ENCODE data around the gene SH3RF3. TPM values are rescaled to one million over a fixed set of nuclear protein-coding genes. Genes with fewer than 3 reads are reported as not detected.

Gene SH3RF3
- total and polyA plus RNA-seq, 10 of the 15 experiments (the other 5 are each of a cell fraction or from before 2014, with no cell fraction given): 0.08 to 8.8 (median 2.3) TPM

DNA sequence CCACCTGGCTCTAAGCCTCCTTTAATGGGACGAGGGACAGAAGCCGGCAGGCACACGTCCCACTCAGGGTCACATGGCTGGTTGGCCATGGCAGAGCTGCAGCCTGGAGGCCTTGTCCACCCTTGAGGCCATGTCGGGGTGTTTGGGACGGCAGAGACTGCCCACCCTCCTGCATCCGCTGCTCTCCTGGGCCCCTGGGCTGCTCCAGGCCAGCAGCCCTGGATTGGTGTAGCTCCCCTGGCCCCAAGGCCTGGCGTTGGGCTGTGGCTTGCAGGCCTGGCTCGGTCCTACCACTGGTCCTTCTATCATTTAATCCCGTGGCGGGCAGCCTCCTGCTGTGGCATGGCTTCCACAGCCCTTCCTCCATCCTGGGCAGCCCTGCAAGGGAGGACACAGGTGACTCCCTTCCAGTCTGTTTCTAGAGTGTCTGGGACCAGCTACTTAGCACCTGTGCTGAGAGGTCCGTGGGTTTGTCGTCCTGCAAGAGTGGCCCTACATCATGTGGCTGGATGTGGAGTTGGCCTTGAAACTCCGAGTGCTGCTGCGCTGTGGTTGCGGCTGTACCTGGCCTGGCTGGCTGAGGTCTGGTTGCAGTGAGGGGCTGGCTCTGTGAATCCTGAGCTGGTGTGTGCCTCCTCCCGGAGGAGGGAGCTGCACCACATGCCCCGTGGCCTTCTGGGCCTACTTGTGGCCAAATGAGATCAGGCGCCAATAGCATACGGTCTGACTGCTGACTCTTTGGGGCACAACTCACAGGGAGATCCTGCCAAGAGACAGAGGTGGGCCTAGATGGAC, 67.3 kb downstream of the SH3RF3 start (continued):
- TF ChIP-seq, protein P1, sequence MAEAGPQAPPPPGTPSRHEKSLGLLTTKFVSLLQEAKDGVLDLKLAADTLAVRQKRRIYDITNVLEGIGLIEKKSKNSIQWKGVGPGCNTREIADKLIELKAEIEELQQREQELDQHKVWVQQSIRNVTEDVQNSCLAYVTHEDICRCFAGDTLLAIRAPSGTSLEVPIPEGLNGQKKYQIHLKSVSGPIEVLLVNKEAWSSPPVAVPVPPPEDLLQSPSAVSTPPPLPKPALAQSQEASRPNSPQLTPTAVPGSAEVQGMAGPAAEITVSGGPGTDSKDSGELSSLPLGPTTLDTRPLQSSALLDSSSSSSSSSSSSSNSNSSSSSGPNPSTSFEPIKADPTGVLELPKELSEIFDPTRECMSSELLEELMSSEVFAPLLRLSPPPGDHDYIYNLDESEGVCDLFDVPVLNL (IDR thresholded peaks at IDR 0.05; ENCODE audit: low read depth, low read length): no peak
- TF ChIP-seq FOXM1 (IDR thresholded peaks at IDR 0.05; ENCODE audit: low read depth, low read length) (no peak), POU2F2 (IDR thresholded peaks at IDR 0.05; ENCODE audit: borderline replicate concordance, low read depth, low read length) (no peak)
- TF ChIP-seq, protein P2, sequence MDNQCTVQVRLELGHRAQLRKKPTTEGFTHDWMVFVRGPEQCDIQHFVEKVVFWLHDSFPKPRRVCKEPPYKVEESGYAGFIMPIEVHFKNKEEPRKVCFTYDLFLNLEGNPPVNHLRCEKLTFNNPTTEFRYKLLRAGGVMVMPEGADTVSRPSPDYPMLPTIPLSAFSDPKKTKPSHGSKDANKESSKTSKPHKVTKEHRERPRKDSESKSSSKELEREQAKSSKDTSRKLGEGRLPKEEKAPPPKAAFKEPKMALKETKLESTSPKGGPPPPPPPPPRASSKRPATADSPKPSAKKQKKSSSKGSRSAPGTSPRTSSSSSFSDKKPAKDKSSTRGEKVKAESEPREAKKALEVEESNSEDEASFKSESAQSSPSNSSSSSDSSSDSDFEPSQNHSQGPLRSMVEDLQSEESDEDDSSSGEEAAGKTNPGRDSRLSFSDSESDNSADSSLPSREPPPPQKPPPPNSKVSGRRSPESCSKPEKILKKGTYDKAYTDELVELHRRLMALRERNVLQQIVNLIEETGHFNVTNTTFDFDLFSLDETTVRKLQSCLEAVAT (IDR thresholded peaks at IDR 0.05): no peak

DNA sequence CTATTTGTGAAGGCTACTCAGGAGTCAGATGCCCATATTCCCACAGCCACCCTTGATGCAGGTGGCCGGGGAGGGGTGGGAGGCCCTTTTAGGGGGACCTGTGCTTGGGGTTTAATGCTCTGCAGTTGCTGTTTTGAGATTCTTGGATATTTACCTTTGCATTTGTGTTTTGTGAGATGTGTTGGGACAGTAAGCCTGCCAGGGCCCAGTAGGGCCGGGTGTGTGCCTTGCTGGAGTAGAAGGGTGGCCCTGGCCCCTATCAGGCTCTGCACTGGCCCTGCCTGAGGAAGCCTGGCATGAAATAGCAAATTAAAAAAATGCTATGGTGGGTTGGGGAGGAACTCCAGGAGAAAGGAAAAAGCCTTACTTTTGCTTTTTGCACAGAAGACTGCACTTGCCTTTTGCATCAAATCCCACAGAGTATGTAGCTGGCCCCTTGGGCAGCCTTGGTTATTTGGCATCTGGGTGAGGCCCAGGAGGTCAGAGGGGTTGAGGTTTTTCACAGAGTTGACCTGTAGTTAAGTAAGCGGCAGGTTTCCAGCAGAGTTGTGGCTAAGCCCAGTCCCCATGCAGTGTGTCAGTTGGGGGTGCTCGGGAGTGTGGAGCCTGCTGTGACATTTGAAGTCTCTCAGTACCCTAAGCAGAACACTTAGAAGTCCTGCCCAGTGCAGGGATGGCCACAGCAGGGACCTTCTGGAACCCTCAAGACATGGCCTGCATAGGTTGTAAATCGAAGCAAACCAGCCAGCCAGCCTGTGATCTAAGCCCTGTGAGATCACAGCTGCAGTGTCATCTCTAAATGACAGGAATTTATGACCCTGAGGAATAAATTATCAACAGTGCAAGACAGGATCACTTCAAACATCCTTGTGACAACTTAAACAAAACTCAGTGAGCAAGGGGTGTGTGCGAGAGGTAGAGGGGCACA, 68.8 kb downstream of the SH3RF3 start:
- ChIA-PET SMC1A (ENCODE audit: uncharacterized antibody, unreplicated experiment) (interaction anchor here (1.0 kb wide), 1 partner anchor 69 kb away, joined by 3 read pairs; the partner anchor contains the start of gene SH3RF3), POLR2A (no interaction called here), CTCF (no interaction called here), RAD21 (ENCODE audit: unreplicated experiment) (interaction anchor here (1.0 kb wide), 1 partner anchor 65 kb away, joined by 3 read pairs; no protein-coding TSS in a partner anchor)
- H4K20me1 ChIP-seq (ENCODE audit: control insufficient read depth, insufficient read depth): 0 out of 2 replicates have a peak, but pooled peaks cover 3% of the 10 kb centered on the region
- H3K4me3 ChIP-seq: no peak overlapping the region
- intact Hi-C loops (cut with micrococcal nuclease; ENCODE audit: unreplicated experiment) (no loop called here), in situ Hi-C loops (cut with MboI) (no loop called here)
- 26% methylated on average over 6 of the region's 6 CpGs for WGBS (ENCODE audit: insufficient coverage, insufficient replicate concordance, low lambda C conversion rate, missing lambda C conversion rate)
- H3K4me2 ChIP-seq (ENCODE audit: control insufficient read depth, insufficient read depth): no peak overlapping the region
- TF ChIP-seq EZH2 (IDR thresholded peaks at IDR 0.05; ENCODE audit: borderline replicate concordance, control insufficient read depth, low read depth, low read length): no peak
- TF ChIP-seq, protein P3, sequence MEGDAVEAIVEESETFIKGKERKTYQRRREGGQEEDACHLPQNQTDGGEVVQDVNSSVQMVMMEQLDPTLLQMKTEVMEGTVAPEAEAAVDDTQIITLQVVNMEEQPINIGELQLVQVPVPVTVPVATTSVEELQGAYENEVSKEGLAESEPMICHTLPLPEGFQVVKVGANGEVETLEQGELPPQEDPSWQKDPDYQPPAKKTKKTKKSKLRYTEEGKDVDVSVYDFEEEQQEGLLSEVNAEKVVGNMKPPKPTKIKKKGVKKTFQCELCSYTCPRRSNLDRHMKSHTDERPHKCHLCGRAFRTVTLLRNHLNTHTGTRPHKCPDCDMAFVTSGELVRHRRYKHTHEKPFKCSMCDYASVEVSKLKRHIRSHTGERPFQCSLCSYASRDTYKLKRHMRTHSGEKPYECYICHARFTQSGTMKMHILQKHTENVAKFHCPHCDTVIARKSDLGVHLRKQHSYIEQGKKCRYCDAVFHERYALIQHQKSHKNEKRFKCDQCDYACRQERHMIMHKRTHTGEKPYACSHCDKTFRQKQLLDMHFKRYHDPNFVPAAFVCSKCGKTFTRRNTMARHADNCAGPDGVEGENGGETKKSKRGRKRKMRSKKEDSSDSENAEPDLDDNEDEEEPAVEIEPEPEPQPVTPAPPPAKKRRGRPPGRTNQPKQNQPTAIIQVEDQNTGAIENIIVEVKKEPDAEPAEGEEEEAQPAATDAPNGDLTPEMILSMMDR (IDR thresholded peaks at IDR 0.05 in 2 of 3, conservative IDR thresholded peaks at IDR 0.05 in 1 of 3; ENCODE audit: control insufficient read depth in 2 of 3, extremely low read depth in 1 of 3, insufficient read depth in 1 of 3, low read depth in 3 of 3, low read length in 3 of 3): no peak
- no peak overlapping the region for H3K27ac ChIP-seq (ENCODE audit: control insufficient read depth, insufficient read depth)
- DNase-seq (ENCODE audit: low read depth, low spot score): no peak
- H3K4me1 ChIP-seq (ENCODE audit: control insufficient read depth, insufficient read depth, low read length): peaks cover 28% of the 10 kb centered on the region
- no peak for FAIRE-seq
- no peak overlapping the region for H3K9ac ChIP-seq (ENCODE audit: control insufficient read depth, insufficient read depth, low read length)
- H3K36me3 ChIP-seq (ENCODE audit: control insufficient read depth in 2 of 2, insufficient read depth in 2 of 2, low read length in 1 of 2): no peaks in the 10 kb centered on the region
- H3K27me3 ChIP-seq (replicated peaks in 1 of 2; ENCODE audit: control insufficient read depth in 2 of 2, insufficient read depth in 2 of 2, low read length in 1 of 2): no peaks in the 10 kb centered on the region
- no peaks in the 10 kb centered on the region for H3K9me3 ChIP-seq (replicated peaks; ENCODE audit: control insufficient read depth, insufficient read depth, low read length)
- ATAC-seq: no peak; the same call in 2 of the 3 replicates
- H2AFZ ChIP-seq (ENCODE audit: control insufficient read depth, low read depth, low read length): no peak overlapping the region
- no TSS peak for BruUV-seq (replicated peaks)
- H3K79me2 ChIP-seq (ENCODE audit: control insufficient read depth, insufficient read depth, low read length): no peaks in the 10 kb centered on the region; the same call in 1 of the 2 replicates

Measured in GM12878 (cell line).